Body of pancreas (tissue), 4 donors: ENCODE data around the gene RABGAP1. TPM values are rescaled to one million over a fixed set of nuclear protein-coding genes. Genes with fewer than 3 reads are reported as not detected.

Experiments used
- ATAC-seq: fragments of 150-250 bp; one replicate; pipeline ENCODE4 v1.9.1; 2016
- DNase-seq, 4 donors: peaks; one replicate each; pipeline ENCODE4 v3.0.0-alpha.2; 2019
- H3K27ac ChIP-seq, 4 donors: fragments of 200-600 bp; sonication (generic); 1 replicate in 3 of 4; 2 replicates in 1 of 4; pipeline versions ENCODE4 v1.5.1 to v1.6.1; 2016 to 2019; ENCODE audit warnings: mild to moderate bottlenecking in 1 of 4, mixed read lengths in 1 of 4, moderate library complexity in 1 of 4
- H3K27me3 ChIP-seq, 2 donors: fragments of 200-600 bp; sonication (generic); one replicate each; pipeline ENCODE4 v1.6.0; 2016; ENCODE audit warnings: mild to moderate bottlenecking in 1 of 2
- H3K36me3 ChIP-seq, 2 donors: fragments of 200-600 bp; sonication (generic); replicated peaks in 1 of 2; 2 replicates each; pipeline ENCODE4 v1.5.1; 2016; ENCODE audit warnings: low read depth in 2 of 2; ENCODE audit not compliant: insufficient read depth in 1 of 2
- H3K4me1 ChIP-seq: fragments of 200-600 bp; sonication (generic); one replicate; pipeline ENCODE4 v1.6.0; 2016
- H3K4me3 ChIP-seq, 2 donors: fragments of 200-600 bp; sonication (generic); 1 replicate in 1 of 2; 2 replicates in 1 of 2; pipeline ENCODE4 v1.5.1; 2016 to 2019
- H3K9me3 ChIP-seq, 3 donors: fragments of 200-600 bp; sonication (generic); 1 replicate in 2 of 3; 2 replicates in 1 of 3; pipeline ENCODE4 v1.5.1; 2016
- POLR2A ChIP-seq, 3 donors: fragments of 450-650 bp; IDR thresholded peaks; one replicate each; pipeline ENCODE4 v1.6.1; 2016; ENCODE audit warnings: antibody characterized with exemption in 3 of 3, mild to moderate bottlenecking in 2 of 3
- WGBS, 2 donors: methylation state at CpG; one replicate each; pipeline ENCODE4 v1.1.5; 2017; 5-methylcytosine and 5-hydroxymethylcytosine counted together
- intact Hi-C: fragments of 100-400 bp; cut with DNase I; formaldehyde crosslinking; loops from one replicate; pipeline ENCODE4 v1.15.1; 2023
- total RNA-seq, 2 donors: library from RNA; depleted of rRNA; stranded (reverse); fragments of >200 nt; gene quantifications; one replicate each; pipeline ENCODE4 v1.1.0, GENCODE V29; 2016
- TF ChIP-seq, protein P1 (sequence below), 7 experiments: fragments of 450-650 bp in 4 of 7; fragments of 200-600 bp in 3 of 7; sonication (generic) in 3 of 7; IDR thresholded peaks; one replicate each; pipeline ENCODE4 v1.5.1; 2016 to 2019; ENCODE audit warnings: antibody characterized with exemption in 7 of 7

Gene RABGAP1
- total RNA-seq, 2 donors from 2014 or later, result 31.1 to 33.6 TPM

DNA sequence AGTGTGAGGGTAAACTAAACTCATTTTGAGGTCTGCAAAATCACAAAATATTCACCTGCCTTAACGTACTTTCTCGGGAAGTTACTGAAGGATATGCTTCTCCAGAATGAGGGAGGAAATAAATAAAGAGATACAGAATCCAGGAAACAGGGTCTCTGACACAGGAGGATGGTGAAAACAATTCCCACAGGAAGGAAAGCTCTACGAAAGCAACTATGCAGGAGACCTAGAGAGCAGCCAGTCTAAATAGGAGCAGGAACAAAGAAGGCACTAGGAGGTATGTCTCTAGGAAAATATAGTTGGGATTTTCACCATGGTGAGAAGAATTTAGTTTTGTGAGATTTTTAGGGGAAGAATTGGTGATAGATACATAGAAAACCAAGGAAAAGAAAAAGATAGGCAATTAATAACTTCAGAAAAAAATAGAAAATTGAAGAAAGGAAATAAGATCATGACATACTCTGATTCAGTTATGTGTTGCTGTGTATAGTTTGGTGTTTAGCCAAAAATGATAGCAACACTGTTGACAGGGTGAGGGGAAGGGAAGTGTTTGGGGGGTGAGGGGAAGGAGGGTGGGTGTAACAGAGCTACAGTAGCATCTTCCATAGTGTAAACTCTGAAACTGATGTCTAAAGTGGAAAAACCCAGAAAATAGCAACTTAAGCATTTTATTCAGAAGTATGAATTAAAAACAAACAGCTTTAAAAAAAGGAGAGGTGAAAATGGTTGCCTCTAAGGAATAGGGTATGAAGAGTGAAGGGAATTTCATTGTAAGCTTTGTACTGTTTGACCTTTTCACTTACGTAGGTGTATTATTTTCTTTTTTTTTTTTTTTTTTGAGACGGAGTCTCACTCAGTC, 102.5 kb downstream of the RABGAP1 start:
- H3K4me3 ChIP-seq, result no peak overlapping the region
- DNase-seq, result no peak
- H3K4me1 ChIP-seq, result peaks cover 10% of the 10 kb centered on the region
- intact Hi-C loops, result no loop called here
- no peaks in the 10 kb centered on the region for H3K9me3 ChIP-seq
- no peak overlapping the region for H3K27ac ChIP-seq
- H3K27me3 ChIP-seq, result no peaks in the 10 kb centered on the region
- H3K36me3 ChIP-seq, result no peaks in the 10 kb centered on the region
- ATAC-seq, result no peak
- WGBS, 2 donors, result 91 to 98% methylated on average over 5 of the region's 5 CpGs
- TF ChIP-seq, protein P1, sequence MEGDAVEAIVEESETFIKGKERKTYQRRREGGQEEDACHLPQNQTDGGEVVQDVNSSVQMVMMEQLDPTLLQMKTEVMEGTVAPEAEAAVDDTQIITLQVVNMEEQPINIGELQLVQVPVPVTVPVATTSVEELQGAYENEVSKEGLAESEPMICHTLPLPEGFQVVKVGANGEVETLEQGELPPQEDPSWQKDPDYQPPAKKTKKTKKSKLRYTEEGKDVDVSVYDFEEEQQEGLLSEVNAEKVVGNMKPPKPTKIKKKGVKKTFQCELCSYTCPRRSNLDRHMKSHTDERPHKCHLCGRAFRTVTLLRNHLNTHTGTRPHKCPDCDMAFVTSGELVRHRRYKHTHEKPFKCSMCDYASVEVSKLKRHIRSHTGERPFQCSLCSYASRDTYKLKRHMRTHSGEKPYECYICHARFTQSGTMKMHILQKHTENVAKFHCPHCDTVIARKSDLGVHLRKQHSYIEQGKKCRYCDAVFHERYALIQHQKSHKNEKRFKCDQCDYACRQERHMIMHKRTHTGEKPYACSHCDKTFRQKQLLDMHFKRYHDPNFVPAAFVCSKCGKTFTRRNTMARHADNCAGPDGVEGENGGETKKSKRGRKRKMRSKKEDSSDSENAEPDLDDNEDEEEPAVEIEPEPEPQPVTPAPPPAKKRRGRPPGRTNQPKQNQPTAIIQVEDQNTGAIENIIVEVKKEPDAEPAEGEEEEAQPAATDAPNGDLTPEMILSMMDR (IDR thresholded peaks at IDR 0.05), result no peak
- no peak for TF ChIP-seq POLR2A (IDR thresholded peaks at IDR 0.05)

DNA sequence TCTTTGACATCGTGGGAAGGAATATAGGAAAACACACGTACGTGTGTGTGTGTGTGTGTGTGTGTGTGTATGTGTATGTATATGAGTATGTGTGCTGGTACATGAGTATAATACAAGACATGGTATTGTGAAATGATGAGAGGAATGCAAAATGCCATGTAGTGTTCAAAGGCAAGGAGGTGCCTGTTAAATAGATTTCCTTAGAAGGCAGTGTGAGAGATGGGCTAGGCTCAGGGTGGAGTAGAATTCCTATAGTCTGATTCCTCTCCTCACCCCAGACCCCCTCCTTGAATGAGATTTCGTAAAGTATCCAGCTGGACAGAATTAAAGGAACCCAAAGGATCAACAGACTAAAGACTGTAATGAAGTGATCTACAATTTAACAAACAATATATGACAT, 103.8 kb downstream of the RABGAP1 start:
- H3K4me1 ChIP-seq, result peaks cover 17% of the 10 kb centered on the region
- H3K27ac ChIP-seq, result no peak overlapping the region
- no peak overlapping the region for H3K4me3 ChIP-seq
- no peaks in the 10 kb centered on the region for H3K36me3 ChIP-seq
- TF ChIP-seq POLR2A (IDR thresholded peaks at IDR 0.05), result no peak
- TF ChIP-seq, protein P1 (IDR thresholded peaks at IDR 0.05), result no peak
- WGBS, 2 donors, result 78 to 90% methylated on average over 4 of the region's 4 CpGs
- intact Hi-C loops, result no loop called here
- H3K9me3 ChIP-seq, result no peaks in the 10 kb centered on the region
- no peak for ATAC-seq
- no peak for DNase-seq
- H3K27me3 ChIP-seq, result no peaks in the 10 kb centered on the region

DNA sequence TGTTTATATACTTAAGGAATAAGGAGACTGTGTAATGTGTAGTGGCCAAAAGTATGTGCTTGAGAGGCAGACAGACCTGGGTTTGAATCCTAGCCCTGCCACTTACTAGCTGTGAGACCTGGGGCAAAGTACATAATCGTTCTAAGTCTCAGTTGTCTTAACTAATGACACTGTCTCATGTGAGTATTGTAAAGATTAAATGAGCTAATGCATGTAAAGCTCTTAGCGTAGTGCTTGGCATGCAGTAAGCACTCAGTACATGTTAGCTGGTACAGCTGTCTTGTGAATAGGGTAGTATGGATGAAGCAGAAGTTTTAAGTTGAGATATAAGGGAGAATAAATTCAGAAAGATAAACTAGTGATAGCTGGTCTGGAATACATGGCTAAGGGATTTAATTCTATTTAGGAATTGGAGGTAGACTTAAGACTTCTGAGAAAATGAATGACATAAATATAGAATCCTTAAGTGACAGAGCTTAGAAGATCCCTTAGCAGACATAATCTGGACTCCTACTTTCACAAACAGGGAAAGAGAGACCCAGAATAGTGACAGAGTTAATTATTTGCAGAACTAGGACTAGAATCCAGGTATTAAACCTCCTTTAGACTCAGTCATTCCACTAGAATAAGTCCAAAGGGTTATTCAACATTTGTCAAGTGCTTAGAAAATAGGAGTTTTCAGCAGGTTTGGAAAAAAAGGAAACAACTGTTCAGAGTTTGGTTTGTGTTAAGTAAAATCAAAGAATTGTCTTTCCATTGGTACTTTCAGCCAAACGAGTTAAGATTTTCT, 105.8 kb downstream of the RABGAP1 start:
- ATAC-seq (no peak), DNase-seq (no peak)
- TF ChIP-seq POLR2A (IDR thresholded peaks at IDR 0.05), result no peak
- TF ChIP-seq, protein P1 (IDR thresholded peaks at IDR 0.05), result no peak
- Histone ChIP-seq H3K36me3 (no peaks in the 10 kb centered on the region), H3K27ac (no peak overlapping the region), H3K4me3 (no peak overlapping the region), H3K4me1 (peaks cover 30% of the 10 kb centered on the region), H3K9me3 (no peaks in the 10 kb centered on the region), H3K27me3 (no peaks in the 10 kb centered on the region)
- WGBS, 2 donors, result 63 to 69% methylated on average over 3 of the region's 3 CpGs
- intact Hi-C loops, result no loop called here

DNA sequence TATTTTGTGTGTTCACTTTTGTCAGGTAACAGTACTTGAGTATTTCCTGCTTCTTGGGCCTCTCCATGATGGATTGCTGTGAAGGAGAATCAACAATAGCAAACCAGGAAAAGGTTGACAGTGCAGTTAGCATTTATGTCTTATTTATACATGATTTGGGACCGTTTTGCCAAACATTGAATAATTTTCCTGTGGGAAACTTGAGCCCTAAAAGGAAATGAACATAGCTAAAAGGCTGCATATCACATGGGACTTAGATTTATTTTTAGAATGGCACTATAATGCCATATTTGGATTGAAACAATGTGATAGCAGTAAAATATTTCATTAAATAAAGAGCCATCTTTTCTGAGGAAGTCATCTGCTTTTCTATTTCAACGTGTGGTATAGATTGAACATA, 107.9 kb downstream of the RABGAP1 start:
- intact Hi-C loops, result no loop called here
- ATAC-seq, result no peak
- H3K36me3 ChIP-seq, result no peaks in the 10 kb centered on the region
- H3K9me3 ChIP-seq, result no peaks in the 10 kb centered on the region
- H3K4me3 ChIP-seq, result no peak overlapping the region
- DNase-seq, result no peak
- H3K27me3 ChIP-seq, result no peaks in the 10 kb centered on the region
- no peak overlapping the region for H3K27ac ChIP-seq
- 24 to 32% methylated on average over 2 of the region's 2 CpGs for WGBS, 2 donors
- H3K4me1 ChIP-seq, result peaks cover 30% of the 10 kb centered on the region
- TF ChIP-seq POLR2A (IDR thresholded peaks at IDR 0.05), result no peak
- TF ChIP-seq, protein P1 (IDR thresholded peaks at IDR 0.05), result no peak
